IPS-15b (cell line): Measurements from ENCODE around the gene SERPINA12.
A peak's percentile ranks its signal among the peaks of the same experiment; 100 is the strongest.

Source experiments
- H3K27me3 ChIP-seq: one replicate; pipeline ENCODE4 v1.6.1; 2013; ENCODE audit warnings: low read length; ENCODE audit not compliant: control insufficient read depth, insufficient read depth
- H3K36me3 ChIP-seq: one replicate; pipeline ENCODE4 v1.6.1; 2013; ENCODE audit warnings: low read length; ENCODE audit not compliant: control insufficient read depth, insufficient read depth
- H3K4me1 ChIP-seq: one replicate; pipeline ENCODE4 v1.6.1; 2013; ENCODE audit warnings: mild to moderate bottlenecking, low read length; ENCODE audit not compliant: control insufficient read depth, insufficient read depth
- H3K4me3 ChIP-seq: one replicate; pipeline ENCODE4 v1.5.1; 2013; ENCODE audit warnings: low read depth, low read length
- H3K9ac ChIP-seq: one replicate; pipeline ENCODE4 v1.6.1; 2013; ENCODE audit warnings: low read depth, mild to moderate bottlenecking, low read length
- H3K9me3 ChIP-seq: one replicate; pipeline ENCODE4 v1.6.1; 2013; ENCODE audit warnings: mild to moderate bottlenecking, low read length; ENCODE audit not compliant: control insufficient read depth, insufficient read depth

Gene SERPINA12

DNA sequence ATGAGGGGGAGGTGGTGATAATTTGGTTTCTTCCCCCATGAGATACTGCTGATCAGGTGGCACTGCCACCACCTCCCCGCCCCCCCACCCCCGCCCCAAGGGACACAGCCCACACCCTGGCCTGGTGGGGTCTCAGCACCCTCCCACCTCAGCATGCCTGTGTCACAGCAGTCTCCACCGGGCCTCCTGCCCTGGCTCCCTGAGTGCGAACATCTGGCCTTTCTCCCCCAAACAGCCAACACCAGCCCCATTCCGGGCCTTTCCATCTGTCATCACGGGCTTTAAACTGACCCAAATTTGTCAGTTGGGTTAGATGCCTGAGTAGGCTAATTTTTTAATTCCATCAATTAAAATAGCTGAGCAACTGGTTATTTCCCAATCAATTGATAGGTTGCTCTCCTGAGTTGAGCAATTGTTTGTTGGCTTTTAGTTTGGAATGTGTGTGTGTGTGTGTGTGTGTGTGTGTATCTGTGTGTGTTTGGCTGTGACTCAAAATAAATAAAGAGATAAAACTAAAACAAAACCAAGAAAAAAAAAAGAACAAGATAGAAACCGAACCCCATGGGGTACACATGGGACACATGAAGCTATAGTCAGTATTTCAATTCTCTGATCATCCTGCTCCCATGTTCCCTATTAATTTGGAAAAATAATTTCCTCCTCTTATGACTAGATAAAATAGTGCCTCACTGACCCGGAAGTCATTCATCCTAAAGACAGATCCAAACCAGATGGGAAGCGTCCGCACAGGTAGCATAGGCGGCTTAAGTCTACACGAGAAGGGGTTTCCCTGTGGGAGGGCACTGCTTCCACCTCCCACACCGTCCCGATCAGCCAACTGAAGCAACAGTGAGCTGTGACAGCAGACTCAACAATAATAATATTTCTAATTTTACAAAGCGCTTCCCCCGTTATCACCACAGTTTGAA lies 7.4 kb downstream of the SERPINA12 start:
- Histone ChIP-seq H3K9me3 (no peaks in the 10 kb centered on the region), H3K9ac (no peak overlapping the region), H3K4me3 (no peak overlapping the region), H3K4me1 (no peaks in the 10 kb centered on the region), H3K27me3 (no peaks in the 10 kb centered on the region), H3K36me3 (no peaks in the 10 kb centered on the region)

DNA sequence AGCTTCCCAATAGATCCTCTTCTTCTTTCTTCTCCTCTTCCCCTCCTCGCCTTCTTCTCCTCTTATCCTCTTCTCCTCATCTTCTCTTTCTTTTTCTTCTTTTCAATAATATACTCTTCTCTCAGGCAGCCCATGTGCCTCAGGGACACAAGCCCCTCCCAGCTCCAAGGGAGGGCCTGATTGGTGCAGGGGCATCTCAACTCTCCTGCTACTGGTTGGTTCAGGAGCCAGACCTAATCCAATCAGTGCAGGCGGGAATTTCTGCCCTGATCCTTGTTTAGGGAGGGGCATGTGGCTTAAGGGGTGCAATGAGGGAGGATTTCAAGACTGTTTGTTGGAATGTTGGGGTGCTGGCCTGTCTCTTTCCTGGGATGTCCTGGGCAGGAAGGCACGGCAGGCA lies 9.0 kb downstream of the SERPINA12 start:
- Histone ChIP-seq H3K4me3 (no peak overlapping the region), H3K27me3 (no peaks in the 10 kb centered on the region), H3K4me1 (no peaks in the 10 kb centered on the region), H3K9ac (no peak overlapping the region), H3K9me3 (no peaks in the 10 kb centered on the region), H3K36me3 (no peaks in the 10 kb centered on the region)

GRCh38 chr14:94499673-94500072 lies 9.6 kb downstream of the SERPINA12 start:
- Histone ChIP-seq H3K9me3 (no peaks in the 10 kb centered on the region), H3K4me1 (no peaks in the 10 kb centered on the region), H3K27me3 (no peaks in the 10 kb centered on the region), H3K36me3 (no peaks in the 10 kb centered on the region), H3K4me3 (no peak overlapping the region), H3K9ac (no peak overlapping the region)

DNA sequence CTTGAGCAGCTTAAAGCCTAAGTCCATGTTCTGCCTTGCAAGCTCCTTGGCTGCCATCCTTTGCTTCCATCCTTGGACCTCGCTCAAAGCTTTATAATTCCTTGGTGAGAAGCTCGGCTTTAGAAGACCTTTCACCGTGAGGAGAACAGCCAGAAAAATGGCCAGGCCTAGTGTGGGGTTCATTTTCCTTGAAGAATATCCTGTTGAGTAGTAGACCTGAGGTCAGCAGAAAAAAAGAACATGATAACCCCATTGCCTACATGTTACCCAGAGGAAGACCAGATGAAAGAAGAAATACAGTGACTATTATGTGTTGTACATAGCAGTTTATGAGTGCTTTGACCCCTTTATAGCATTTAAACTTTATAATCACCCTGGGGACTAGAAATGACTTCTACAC lies 11.1 kb downstream of the SERPINA12 start:
- Histone ChIP-seq H3K4me3 (no peak overlapping the region), H3K9ac (no peak overlapping the region), H3K4me1 (no peaks in the 10 kb centered on the region), H3K9me3 (no peaks in the 10 kb centered on the region), H3K27me3 (no peaks in the 10 kb centered on the region), H3K36me3 (no peaks in the 10 kb centered on the region)

DNA sequence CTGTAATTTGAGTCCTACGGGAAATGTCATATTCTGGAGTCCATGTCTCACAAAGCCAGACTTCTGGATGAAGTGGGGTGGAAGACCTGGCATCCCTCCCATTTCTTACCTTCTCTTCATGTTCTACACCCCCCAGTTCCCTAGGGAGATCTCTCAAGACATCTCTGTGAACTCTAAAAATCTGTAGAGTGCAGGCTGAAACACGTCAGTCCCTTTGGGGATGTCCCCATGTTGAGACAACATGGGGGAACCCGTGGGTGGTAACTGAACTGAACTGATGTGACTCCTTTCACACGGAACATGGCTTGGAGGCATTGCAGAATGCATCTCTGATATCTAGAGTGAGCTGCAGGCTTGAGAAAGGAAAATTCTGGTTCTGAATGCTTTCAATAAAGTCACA lies 15.2 kb downstream of the SERPINA12 start:
- Histone ChIP-seq H3K9ac (no peak overlapping the region), H3K4me1 (no peaks in the 10 kb centered on the region), H3K9me3 (no peaks in the 10 kb centered on the region), H3K36me3 (no peaks in the 10 kb centered on the region), H3K27me3 (no peaks in the 10 kb centered on the region), H3K4me3 (no peak overlapping the region)

GRCh38 chr14:94491511-94491910 lies 17.8 kb downstream of the SERPINA12 start:
- H3K4me3 ChIP-seq: no peak overlapping the region
- H3K9ac ChIP-seq: no peak overlapping the region
- no peaks in the 10 kb centered on the region for H3K36me3 ChIP-seq
- H3K27me3 ChIP-seq: no peaks in the 10 kb centered on the region
- no peaks in the 10 kb centered on the region for H3K9me3 ChIP-seq
- H3K4me1 ChIP-seq: peaks cover 4% of the 10 kb centered on the region

- Histone ChIP-seq H3K4me1 (peaks cover 8% of the 10 kb centered on the region), H3K9ac (no peak overlapping the region)
These were observed 19.9 kb downstream of the SERPINA12 start for GRCh38 chr14:94489336-94489735.

DNA sequence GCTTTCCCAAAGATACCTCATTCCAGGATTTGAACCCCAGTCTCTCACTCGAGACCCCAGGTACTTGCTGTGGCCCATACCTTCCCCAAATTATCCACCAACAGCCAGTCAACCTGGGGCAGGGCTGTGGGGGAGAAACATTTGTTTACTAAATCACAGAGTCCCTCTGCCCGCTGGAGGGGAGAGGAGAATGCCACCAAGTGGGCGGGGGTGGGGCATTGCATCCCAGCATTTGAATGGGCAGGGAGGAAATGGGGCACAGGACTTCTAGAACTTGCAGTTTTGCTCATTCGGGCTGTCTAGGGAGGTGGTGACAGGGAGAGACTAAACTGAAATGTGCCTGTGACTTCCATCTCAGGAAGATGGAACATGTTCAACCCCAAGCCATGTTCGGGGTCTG lies 22.4 kb downstream of the SERPINA12 start:
- no peaks in the 10 kb centered on the region for H3K36me3 ChIP-seq
- peaks cover 8% of the 10 kb centered on the region for H3K4me1 ChIP-seq
- H3K4me3 ChIP-seq: peak overlapping the region; percentile 48
- H3K27me3 ChIP-seq: no peaks in the 10 kb centered on the region
- peak overlapping the region; percentile 49 for H3K9ac ChIP-seq
- H3K9me3 ChIP-seq: no peaks in the 10 kb centered on the region

More at GRCh38 chr14:94489336-94489735, 19.9 kb downstream of the SERPINA12 start:
- Histone ChIP-seq H3K36me3 (no peaks in the 10 kb centered on the region), H3K4me3 (no peak overlapping the region), H3K27me3 (no peaks in the 10 kb centered on the region), H3K9me3 (no peaks in the 10 kb centered on the region)

GRCh38 chr14:94485944-94486841 lies 23.1 kb downstream of the SERPINA12 start:
- Histone ChIP-seq H3K4me1 (peaks cover 8% of the 10 kb centered on the region), H3K36me3 (no peaks in the 10 kb centered on the region), H3K9me3 (no peaks in the 10 kb centered on the region), H3K4me3 (peak overlapping the region; percentile 48), H3K27me3 (no peaks in the 10 kb centered on the region), H3K9ac (peak overlapping the region; percentile 49)

- no peaks in the 10 kb centered on the region for H3K27me3 ChIP-seq
- no peaks in the 10 kb centered on the region for H3K9me3 ChIP-seq
- H3K9ac ChIP-seq: no peak overlapping the region
- H3K36me3 ChIP-seq: no peaks in the 10 kb centered on the region
- peaks cover 8% of the 10 kb centered on the region for H3K4me1 ChIP-seq
- H3K4me3 ChIP-seq: no peak overlapping the region
These were observed 24.8 kb downstream of the SERPINA12 start for GRCh38 chr14:94484481-94484880.

DNA sequence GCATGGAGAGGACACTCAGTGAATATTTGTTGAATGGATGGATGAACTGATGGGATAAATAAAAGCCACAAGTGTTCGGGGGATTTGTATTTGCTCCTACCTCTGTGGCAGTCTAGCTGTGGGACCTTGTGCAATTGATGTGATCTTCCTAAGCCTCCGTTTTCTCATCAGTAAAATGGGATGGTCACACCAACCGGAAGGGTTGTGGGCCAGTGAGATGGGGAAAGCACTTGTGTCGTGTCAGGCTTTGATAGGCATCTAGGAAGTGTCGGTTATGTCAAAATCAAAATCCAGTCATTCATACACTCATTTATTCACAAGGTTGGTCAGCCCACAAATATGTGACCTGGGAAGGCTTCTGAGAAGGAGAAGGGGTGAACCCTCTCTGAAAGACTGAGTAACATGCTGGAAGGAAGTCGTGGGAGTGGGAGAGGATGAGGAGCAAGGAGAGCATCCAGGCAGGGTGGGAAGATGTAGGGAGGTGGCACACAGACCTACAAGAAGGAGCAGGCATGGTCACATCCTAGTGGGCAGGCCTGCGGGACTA lies 25.5 kb downstream of the SERPINA12 start:
- no peaks in the 10 kb centered on the region for H3K27me3 ChIP-seq
- no peak overlapping the region for H3K4me3 ChIP-seq
- no peaks in the 10 kb centered on the region for H3K36me3 ChIP-seq
- H3K9me3 ChIP-seq: no peaks in the 10 kb centered on the region
- no peak overlapping the region for H3K9ac ChIP-seq
- H3K4me1 ChIP-seq: peaks cover 8% of the 10 kb centered on the region
